ENCODE measurements around the gene DIAPH2. TPM values are rescaled to one million over a fixed set of nuclear protein-coding genes. Genes with fewer than 3 reads are reported as not detected.

Gene DIAPH2
- total RNA-seq, 4 donors from 2014 or later, result 12.1 to 41.6 (median 29.1) TPM

- Histone ChIP-seq H3K27me3 (no peaks in the 10 kb centered on the region), H3K36me3 (no peaks in the 10 kb centered on the region), H3K9me3 (no peaks in the 10 kb centered on the region), H3K27ac (no peak overlapping the region), H3K4me1 (no peaks in the 10 kb centered on the region), H3K4me3 (no peak overlapping the region)
- TF ChIP-seq CTCF (IDR thresholded peaks at IDR 0.05 in 4 of 5, conservative IDR thresholded peaks at IDR 0.05 in 1 of 5), result no peak
- no peak for TF ChIP-seq POLR2A (IDR thresholded peaks at IDR 0.05)
- no peak for ATAC-seq
- in situ Hi-C loops (cut with MboI; ENCODE audit: low sequenced_read_pairs in 4 of 4) (no loop called here), intact Hi-C loops (cut with DNase I; ENCODE audit: low total_unique reads) (no loop called here)
- no peak for DNase-seq
These were observed 767.6 kb downstream of the DIAPH2 start for GRCh38 chrX:97452283-97452682.

- Histone ChIP-seq H3K27me3 (no peaks in the 10 kb centered on the region), H3K4me1 (no peaks in the 10 kb centered on the region), H3K36me3 (no peaks in the 10 kb centered on the region), H3K4me3 (no peak overlapping the region), H3K9me3 (no peaks in the 10 kb centered on the region), H3K27ac (no peak overlapping the region)
- in situ Hi-C loops (cut with MboI; ENCODE audit: low sequenced_read_pairs in 4 of 4) (no loop called here), intact Hi-C loops (cut with DNase I; ENCODE audit: low total_unique reads) (no loop called here)
- no peak for TF ChIP-seq POLR2A (IDR thresholded peaks at IDR 0.05)
- TF ChIP-seq CTCF (IDR thresholded peaks at IDR 0.05 in 4 of 5, conservative IDR thresholded peaks at IDR 0.05 in 1 of 5), result no peak
- ATAC-seq (no peak), DNase-seq (no peak)
These were observed 777.1 kb downstream of the DIAPH2 start for GRCh38 chrX:97461763-97462162.

DNA sequence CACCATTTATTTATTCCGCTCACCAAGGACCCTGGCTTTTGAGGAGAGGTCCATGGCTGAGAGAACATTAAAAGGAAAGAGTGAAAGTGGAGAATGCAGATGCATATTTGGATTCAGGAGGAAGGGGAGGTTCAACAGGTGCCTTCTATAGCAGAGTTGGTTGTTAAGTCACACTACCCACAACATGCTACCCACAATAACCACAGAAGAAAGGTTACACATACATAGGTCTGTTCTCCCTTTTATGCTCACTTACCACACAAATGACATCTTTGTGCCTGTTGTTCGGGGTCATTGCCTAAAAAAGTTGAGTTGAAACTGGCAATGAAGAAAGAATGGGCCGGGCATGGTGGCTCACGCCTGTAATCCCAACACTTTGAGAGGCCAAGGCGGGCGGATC lies 786.4 kb downstream of the DIAPH2 start:
- H3K27me3 ChIP-seq, result no peaks in the 10 kb centered on the region
- no peaks in the 10 kb centered on the region for H3K4me1 ChIP-seq
- no peaks in the 10 kb centered on the region for H3K36me3 ChIP-seq
- no peaks in the 10 kb centered on the region for H3K9me3 ChIP-seq
- no peak overlapping the region for H3K4me3 ChIP-seq
- no peak for TF ChIP-seq CTCF (IDR thresholded peaks at IDR 0.05 in 4 of 5, conservative IDR thresholded peaks at IDR 0.05 in 1 of 5)
- no peak for TF ChIP-seq POLR2A (IDR thresholded peaks at IDR 0.05)
- in situ Hi-C loops (cut with MboI; ENCODE audit: low sequenced_read_pairs in 4 of 4), result no loop called here
- intact Hi-C loops (cut with DNase I; ENCODE audit: low total_unique reads), result no loop called here
- DNase-seq, result no peak
- no peak overlapping the region for H3K27ac ChIP-seq
- ATAC-seq, result no peak

- DNase-seq, result no peak
- in situ Hi-C loops (cut with MboI; ENCODE audit: low sequenced_read_pairs in 4 of 4), result no loop called here
These were observed 790.3 kb downstream of the DIAPH2 start for GRCh38 chrX:97474933-97475332.

More at GRCh38 chrX:97474933-97475332, 790.3 kb downstream of the DIAPH2 start:
- H3K4me3 ChIP-seq, result no peak overlapping the region
- intact Hi-C loops (cut with DNase I; ENCODE audit: low total_unique reads), result no loop called here
- H3K27me3 ChIP-seq, result no peaks in the 10 kb centered on the region
- no peak for ATAC-seq
- no peaks in the 10 kb centered on the region for H3K9me3 ChIP-seq
- TF ChIP-seq CTCF (IDR thresholded peaks at IDR 0.05 in 4 of 5, conservative IDR thresholded peaks at IDR 0.05 in 1 of 5), result no peak
- no peak for TF ChIP-seq POLR2A (IDR thresholded peaks at IDR 0.05)
- no peak overlapping the region for H3K27ac ChIP-seq
- H3K36me3 ChIP-seq, result no peaks in the 10 kb centered on the region
- no peaks in the 10 kb centered on the region for H3K4me1 ChIP-seq
